HG02943 (cell line): ENCODE measurements around the gene ZNF195.
"Not testable (repeated sequence)": the region's sequence is repeated elsewhere in the genome, so short reads cannot be mapped to it uniquely, and the experiment has no call there.

ENCODE experiments used
- ATAC-seq: cut with Tn5 transposase; IDR thresholded peaks from one replicate; pipeline ENCODE4 v1.9.1; 2021; ENCODE audit warnings: mild to moderate bottlenecking, low read depth, moderate library complexity; ENCODE audit not compliant: unreplicated experiment

ZNF195 gene

DNA sequence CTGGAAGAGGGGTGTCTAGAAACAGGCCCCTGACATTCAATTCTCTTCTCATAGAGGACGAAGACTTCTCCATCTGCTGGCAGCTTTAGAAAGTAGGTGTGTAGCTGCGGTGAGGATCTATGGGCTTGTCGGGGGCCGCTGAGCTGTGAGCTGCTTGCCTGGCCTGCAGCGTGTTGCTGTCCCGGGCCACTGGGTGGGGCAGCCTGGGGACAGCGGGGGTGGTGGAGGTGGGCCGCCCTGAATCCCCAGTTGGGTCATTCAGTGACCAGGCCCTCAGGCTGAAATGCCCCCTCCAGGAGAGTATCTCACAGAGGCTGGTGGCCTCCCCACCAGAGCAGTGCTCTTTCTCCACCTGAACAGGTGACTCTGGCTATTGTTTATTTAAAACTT, 23.9 kb upstream of the ZNF195 start:
- not testable (repeated sequence) for ATAC-seq

DNA sequence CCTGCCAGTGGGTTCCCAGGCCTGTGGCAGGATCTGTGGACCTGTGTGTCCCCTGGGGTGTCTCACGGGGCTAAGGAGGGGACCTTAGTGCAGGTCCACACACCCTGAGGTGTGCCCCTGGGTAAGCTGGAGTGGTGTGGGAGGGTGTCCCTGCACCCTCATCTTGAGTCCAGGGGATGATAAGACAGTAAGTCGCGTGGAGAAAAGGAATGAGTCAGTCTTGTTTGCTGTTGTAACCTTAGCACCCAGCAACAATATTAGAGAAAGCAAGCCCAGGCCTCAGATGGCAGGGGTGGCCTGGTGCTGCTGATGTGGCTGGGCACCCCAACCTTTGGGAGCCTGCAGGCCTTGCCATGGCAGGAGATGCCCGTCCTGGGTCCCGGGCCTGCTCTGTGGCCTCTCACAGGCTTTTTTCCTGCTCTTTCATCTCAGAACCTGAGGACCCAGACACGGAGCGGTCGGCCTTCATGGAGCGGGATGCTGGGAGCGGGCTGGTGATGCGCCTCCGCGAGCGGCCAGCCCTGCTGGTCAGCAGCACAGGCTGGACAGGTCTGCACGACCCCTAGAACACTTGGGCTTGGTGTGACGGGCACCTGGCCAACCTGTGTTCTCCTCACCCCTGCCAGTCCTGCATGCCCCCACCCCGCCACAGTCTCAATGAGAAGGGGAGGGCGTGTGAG, 23.4 kb upstream of the ZNF195 start:
- not testable (repeated sequence) for ATAC-seq

DNA sequence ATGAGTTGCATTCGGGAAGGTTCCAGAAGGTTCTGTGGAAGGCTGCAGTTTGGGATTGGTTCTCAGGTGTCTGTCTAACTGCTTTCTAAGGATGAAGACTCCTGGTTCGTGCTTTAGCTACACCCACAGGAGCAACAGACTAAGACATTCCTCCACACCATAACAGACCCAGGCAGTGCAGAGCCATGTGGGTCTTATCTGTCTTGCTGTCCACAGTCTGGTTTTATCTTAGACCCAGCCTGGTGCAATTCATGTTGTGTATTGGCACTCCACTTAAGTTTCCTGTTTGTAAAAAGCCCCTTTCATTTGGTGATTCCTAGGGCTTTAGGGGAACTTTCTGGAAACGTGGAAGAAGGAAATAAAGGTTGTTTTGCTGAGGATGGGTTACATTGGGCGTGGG, 22.1 kb upstream of the ZNF195 start:
- not testable (repeated sequence) for ATAC-seq

- not testable (repeated sequence) for ATAC-seq
Measured at GRCh38 chr11:3398509-3398908, 19.6 kb upstream of the ZNF195 start.

DNA sequence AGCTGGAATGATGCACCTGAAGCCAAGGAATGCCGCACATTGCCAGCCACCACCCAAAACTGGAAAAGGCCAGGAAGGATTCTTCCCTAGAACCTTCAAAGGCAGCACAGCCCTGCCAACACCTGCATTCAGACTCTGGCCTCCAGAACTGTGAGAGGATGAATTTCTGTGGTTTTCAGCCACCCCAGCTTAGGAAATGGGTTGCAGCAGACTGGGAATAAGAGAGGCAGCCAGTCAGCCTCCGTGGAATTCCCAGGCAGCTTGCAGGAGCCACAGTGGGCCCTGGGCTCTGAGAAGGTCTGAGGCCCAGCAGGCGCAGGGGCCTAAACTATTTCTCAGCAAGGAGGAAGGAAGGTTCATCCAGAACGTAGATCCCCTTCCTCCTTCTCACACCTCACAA, 19.2 kb upstream of the ZNF195 start:
- not testable (repeated sequence) for ATAC-seq

GRCh38 chr11:3397210-3397609, 18.3 kb upstream of the ZNF195 start:
- ATAC-seq, result not testable (repeated sequence)

GRCh38 chr11:3395468-3395867, 16.5 kb upstream of the ZNF195 start:
- not testable (repeated sequence) for ATAC-seq

DNA sequence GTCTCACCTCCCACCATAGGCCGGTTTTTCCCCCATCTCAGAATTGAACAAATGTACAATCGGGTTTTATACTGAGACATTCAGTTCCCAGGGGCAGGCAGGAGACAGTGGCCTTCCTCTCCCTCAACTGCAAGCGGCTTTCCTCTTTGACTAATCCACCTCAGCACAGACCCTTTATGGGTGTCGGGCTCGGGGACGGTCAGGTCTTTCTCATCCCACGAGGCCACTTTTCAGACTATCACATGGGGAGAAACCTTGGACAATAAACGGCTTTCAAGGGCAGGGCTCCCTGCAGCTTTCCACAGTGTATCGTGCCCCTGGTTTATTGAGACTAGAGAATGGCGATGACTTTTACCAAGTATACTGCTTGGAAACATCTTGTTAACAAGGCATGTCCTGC, 16.0 kb upstream of the ZNF195 start:
- ATAC-seq, result not testable (repeated sequence)

GRCh38 chr11:3393450-3393849, 14.5 kb upstream of the ZNF195 start:
- not testable (repeated sequence) for ATAC-seq

DNA sequence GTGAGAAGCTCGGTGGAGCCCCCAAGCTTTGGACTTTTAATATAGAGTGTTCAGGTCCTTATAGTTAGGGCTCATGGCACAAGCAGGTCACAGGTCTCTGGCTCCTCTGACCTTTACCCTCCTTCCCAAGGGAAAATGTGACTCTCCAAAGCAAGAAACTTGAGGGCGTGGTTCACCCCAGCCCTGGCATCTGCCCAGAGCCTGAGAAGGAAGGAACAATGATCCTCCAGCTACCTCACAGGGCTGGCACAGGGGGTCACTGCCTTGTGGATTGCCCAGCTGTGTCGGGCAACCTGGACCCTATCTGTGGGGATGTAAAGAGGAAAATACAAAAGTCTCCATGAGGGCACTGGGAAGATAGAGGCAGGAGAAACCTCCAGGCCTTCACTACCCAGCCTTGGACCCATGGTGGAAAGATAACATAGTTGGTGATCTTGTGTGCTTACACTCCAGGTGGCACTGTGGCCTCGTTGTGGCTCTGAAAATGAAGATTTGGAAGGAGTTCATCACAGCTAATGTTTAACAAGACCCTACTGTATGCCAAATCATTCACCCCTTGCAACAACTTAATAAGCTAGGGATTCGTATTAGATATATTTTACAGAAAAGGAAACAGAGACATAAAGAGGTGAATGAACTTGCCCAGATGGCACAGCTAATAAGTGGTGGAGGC, 3.8 kb upstream of the ZNF195 start:
- ATAC-seq, result no peak

GRCh38 chr11:3381794-3382193, 2.8 kb upstream of the ZNF195 start:
- no peak for ATAC-seq

GRCh38 chr11:3380706-3381545, 2.0 kb upstream of the ZNF195 start:
- no peak for ATAC-seq

- ATAC-seq, result no peak
Measured at GRCh38 chr11:3375552-3375951, 3.4 kb downstream of the ZNF195 start.

DNA sequence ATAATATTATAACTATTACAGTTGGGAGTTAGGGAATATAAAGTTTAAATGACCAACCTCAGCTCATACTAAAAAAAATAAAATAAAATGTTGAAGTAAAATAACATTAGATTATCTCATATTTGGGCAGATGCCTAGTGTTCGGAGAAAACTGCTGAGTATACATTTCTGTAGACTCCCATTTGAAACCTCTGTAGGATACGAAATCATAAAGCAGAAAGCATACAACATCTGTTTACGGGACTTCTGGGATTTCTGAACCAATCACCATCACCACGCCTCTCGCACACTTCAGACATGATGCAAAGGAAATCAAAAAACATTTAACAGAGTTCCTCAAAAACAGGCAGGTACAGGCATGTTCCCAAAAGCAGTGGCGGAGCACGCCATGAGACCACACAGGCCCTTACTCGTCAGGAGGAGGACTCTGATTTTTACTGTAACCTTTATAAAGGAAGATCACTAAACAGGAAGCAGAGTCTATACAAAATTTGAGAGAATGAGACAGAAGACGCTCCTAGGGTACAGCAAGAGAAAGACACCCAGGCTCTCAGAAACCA, 8.6 kb downstream of the ZNF195 start:
- no peak for ATAC-seq

DNA sequence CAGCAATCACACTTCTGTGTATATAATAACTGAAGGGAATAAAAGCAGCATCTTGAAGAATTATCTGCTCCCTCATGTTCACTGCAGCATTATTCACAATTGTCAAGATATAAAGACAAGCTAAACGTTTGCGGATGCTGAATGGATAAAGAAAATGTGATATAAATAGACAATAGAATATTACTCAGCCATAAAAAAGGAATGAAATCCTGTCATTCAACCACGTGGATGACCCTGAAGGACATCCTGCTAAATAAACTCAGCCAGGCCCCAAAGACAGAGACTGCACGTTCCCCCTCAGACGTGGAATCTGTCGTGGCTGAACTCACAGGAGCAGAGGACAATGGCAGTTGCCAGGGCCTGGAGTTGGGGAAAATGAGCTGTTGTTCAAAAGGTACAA, 9.6 kb downstream of the ZNF195 start:
- ATAC-seq, result no peak

- ATAC-seq, result no peak
Measured at GRCh38 chr11:3368199-3368598, 10.7 kb downstream of the ZNF195 start.

- ATAC-seq, result no peak
Measured at GRCh38 chr11:3367221-3367620, 11.7 kb downstream of the ZNF195 start.

DNA sequence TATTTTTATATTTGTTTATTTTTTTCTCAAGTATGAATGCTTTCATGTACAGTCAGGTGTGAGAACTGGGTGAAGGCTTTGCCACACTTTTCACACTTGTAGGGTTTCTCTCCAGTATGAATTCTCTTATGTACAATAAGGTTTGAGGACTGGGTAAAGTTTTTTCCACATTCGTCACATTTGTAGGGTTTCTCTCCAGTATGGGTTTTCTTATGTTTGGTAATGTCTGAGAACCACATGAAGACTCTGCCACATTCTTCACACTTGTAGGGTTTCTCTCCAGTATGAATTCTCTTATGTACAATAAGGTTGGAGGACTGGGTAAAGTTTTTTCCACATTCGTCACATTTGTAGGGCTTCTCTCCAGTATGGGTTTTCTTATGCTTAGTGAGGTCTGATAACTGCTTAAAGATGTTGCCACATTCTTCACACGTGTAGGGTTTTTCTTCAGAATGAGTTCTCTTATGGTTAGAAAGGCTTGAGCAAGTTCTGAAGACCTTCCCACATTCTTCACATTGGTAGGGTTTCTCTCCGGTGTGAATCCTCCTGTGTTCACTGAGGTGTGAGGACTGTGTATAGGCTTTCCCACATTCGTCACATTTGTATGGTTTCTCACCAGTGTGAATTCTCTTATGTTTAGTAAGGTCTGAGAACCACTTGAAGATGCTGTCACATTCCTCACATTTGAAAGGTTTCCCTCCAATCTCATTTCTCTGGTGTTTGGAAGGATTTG, 19.7 kb downstream of the ZNF195 start:
- no peak for ATAC-seq

GRCh38 chr11:3357994-3358676, 20.8 kb downstream of the ZNF195 start:
- no peak for ATAC-seq

GRCh38 chr11:3357302-3357701, 21.6 kb downstream of the ZNF195 start:
- no peak for ATAC-seq
